Stimulated activated naive CD4-positive, alpha-beta T cell treated with Interleukin-2 at 50 U/mL for 16 hours (primary cell): ENCODE data around the gene GBX1.

Experiments used
- DNase-seq: peaks from one replicate; lab custom pipeline; 2025; lab: John Stamatoyannopoulos, UW

The GBX1 gene

GRCh38 chr7:151193203-151193978 lies 25.9 kb upstream of the GBX1 start:
- DNase-seq = no peak

GRCh38 chr7:151192002-151192539 lies 24.6 kb upstream of the GBX1 start:
- no peak for DNase-seq

- DNase-seq = no peak
Observed at GRCh38 chr7:151191544-151191943, 24.1 kb upstream of the GBX1 start.

- no peak for DNase-seq
Observed at GRCh38 chr7:151189038-151189437, 21.5 kb upstream of the GBX1 start.

- DNase-seq = no peak
Observed at GRCh38 chr7:151188252-151188542, 20.7 kb upstream of the GBX1 start.

- DNase-seq = no peak
Observed at GRCh38 chr7:151187409-151188251, 20.1 kb upstream of the GBX1 start.

- no peak for DNase-seq
Observed at GRCh38 chr7:151186640-151187408, 19.3 kb upstream of the GBX1 start, which contains the start of gene ASB10. Gene ASB10 (minus strand): TSS chr7:151187250. CDS start chr7:151187130, 120 bp downstream.

- DNase-seq = no peak
Observed at GRCh38 chr7:151185762-151186639, 18.5 kb upstream of the GBX1 start.

- DNase-seq = no peak
Observed at GRCh38 chr7:151181011-151181431, 13.5 kb upstream of the GBX1 start.

GRCh38 chr7:151179946-151180345 lies 12.5 kb upstream of the GBX1 start:
- DNase-seq = no peak

GRCh38 chr7:151179287-151179860 lies 11.9 kb upstream of the GBX1 start:
- DNase-seq = no peak

- DNase-seq = no peak
Observed at GRCh38 chr7:151178831-151179230, 11.3 kb upstream of the GBX1 start.

- no peak for DNase-seq
Observed at GRCh38 chr7:151178236-151178635, 10.7 kb upstream of the GBX1 start.

- no peak for DNase-seq
Observed at GRCh38 chr7:151177310-151177709, 9.8 kb upstream of the GBX1 start.

GRCh38 chr7:151176401-151176800 lies 8.9 kb upstream of the GBX1 start:
- no peak for DNase-seq

GRCh38 chr7:151175793-151176311 lies 8.4 kb upstream of the GBX1 start:
- no peak for DNase-seq

- no peak for DNase-seq
Observed at GRCh38 chr7:151175047-151175792, 7.7 kb upstream of the GBX1 start.

GRCh38 chr7:151174246-151175046 lies 7.0 kb upstream of the GBX1 start:
- DNase-seq = no peak
